T-helper 2 cell (primary cell): ENCODE measurements around the gene MACROD2.

Experiments
- DNase-seq, 5 experiments: peaks; one replicate each; pipeline versions ENCODE4 v3.0.0 to v3.0.0-alpha.2; 2012 to 2022

Gene MACROD2

GRCh38 chr20:14929388-14929787 lies 934.1 kb downstream of the MACROD2 start:
- no peak for DNase-seq

- DNase-seq = no peak
Measured at GRCh38 chr20:14932040-14932439, 936.7 kb downstream of the MACROD2 start.

GRCh38 chr20:14935285-14935684 lies 940.0 kb downstream of the MACROD2 start:
- no peak for DNase-seq

GRCh38 chr20:14937021-14937420 lies 941.7 kb downstream of the MACROD2 start:
- no peak for DNase-seq

- no peak for DNase-seq
Measured at GRCh38 chr20:14937846-14938245, 942.5 kb downstream of the MACROD2 start.

- no peak for DNase-seq
Measured at GRCh38 chr20:14947536-14947935, 952.2 kb downstream of the MACROD2 start.

- no peak for DNase-seq
Measured at GRCh38 chr20:14947946-14948345, 952.6 kb downstream of the MACROD2 start.

- no peak for DNase-seq
Measured at GRCh38 chr20:14948416-14948815, 953.1 kb downstream of the MACROD2 start.

- DNase-seq = no peak
Measured at GRCh38 chr20:14950633-14951032, 955.3 kb downstream of the MACROD2 start.

- no peak for DNase-seq
Measured at GRCh38 chr20:14951105-14951504, 955.8 kb downstream of the MACROD2 start.

GRCh38 chr20:14951707-14952418 lies 956.5 kb downstream of the MACROD2 start:
- no peak for DNase-seq

- no peak for DNase-seq
Measured at GRCh38 chr20:14953736-14954135, 958.4 kb downstream of the MACROD2 start.

- DNase-seq = peak in 1 of 5 experiments; percentile 5
Measured at GRCh38 chr20:14955399-14955798, 960.1 kb downstream of the MACROD2 start.

- DNase-seq = no peak
Measured at GRCh38 chr20:14956026-14956425, 960.7 kb downstream of the MACROD2 start.

- no peak for DNase-seq
Measured at GRCh38 chr20:14956538-14956937, 961.2 kb downstream of the MACROD2 start.

- DNase-seq = no peak
Measured at GRCh38 chr20:14957402-14957801, 962.1 kb downstream of the MACROD2 start.

- no peak for DNase-seq
Measured at GRCh38 chr20:14958626-14959025, 963.3 kb downstream of the MACROD2 start.

GRCh38 chr20:14959506-14960475 lies 964.5 kb downstream of the MACROD2 start:
- no peak for DNase-seq

- no peak for DNase-seq
Measured at GRCh38 chr20:14960831-14961230, 965.5 kb downstream of the MACROD2 start.

- no peak for DNase-seq
Measured at GRCh38 chr20:14963262-14963663, 967.9 kb downstream of the MACROD2 start.

GRCh38 chr20:14966203-14966602 lies 970.9 kb downstream of the MACROD2 start:
- no peak for DNase-seq

GRCh38 chr20:14966808-14967207 lies 971.5 kb downstream of the MACROD2 start:
- DNase-seq = no peak

GRCh38 chr20:14972256-14972655 lies 976.9 kb downstream of the MACROD2 start:
- no peak for DNase-seq

- DNase-seq = no peak
Measured at GRCh38 chr20:14972690-14973089, 977.4 kb downstream of the MACROD2 start.
